ENCODE data around the gene FPR3. TPM values are rescaled to one million over a fixed set of nuclear protein-coding genes. Genes with fewer than 3 reads are reported as not detected.

Gene FPR3
- total and polyA plus RNA-seq, 10 of the 15 experiments (the other 5 are each of a cell fraction or from before 2014, with no cell fraction given), result not detected

DNA sequence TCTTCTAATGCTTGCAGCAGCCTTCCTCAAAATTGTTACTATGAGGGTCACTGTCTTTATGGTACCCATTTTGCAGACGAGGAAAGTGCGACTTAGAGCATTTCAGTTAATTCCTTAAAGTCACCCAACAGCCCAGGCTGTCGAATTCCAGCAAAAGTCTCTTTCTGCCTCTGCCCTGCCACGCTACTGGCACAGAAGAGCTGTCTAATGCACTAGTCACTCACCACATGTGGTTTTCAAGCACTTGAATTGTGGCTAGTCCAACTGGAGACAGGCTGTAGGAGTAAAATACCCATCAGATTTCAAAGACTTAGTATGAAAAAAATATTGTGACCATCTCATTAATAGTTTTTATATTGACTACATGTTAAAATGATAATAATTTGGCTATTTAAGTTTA, 45.0 kb upstream of the FPR3 start:
- intact Hi-C loops (cut with micrococcal nuclease; ENCODE audit: unreplicated experiment) (no loop called here), in situ Hi-C loops (cut with MboI) (no loop called here)
- ChIA-PET POLR2A (no interaction called here), CTCF (interaction anchor here (2.3 kb wide), 1 partner anchor 28 kb away, joined by 6 read pairs; no protein-coding TSS in a partner anchor), RAD21 (ENCODE audit: unreplicated experiment) (no interaction called here), SMC1A (ENCODE audit: uncharacterized antibody, unreplicated experiment) (no interaction called here)
- Histone ChIP-seq H3K9ac (ENCODE audit: control insufficient read depth, insufficient read depth, low read length) (no peak overlapping the region), H3K4me3 (no peak overlapping the region), H2AFZ (ENCODE audit: control insufficient read depth, low read depth, low read length) (no peak overlapping the region), H3K36me3 (ENCODE audit: control insufficient read depth in 2 of 2, insufficient read depth in 2 of 2, low read length in 1 of 2) (no peaks in the 10 kb centered on the region), H3K27me3 (replicated peaks in 1 of 2; ENCODE audit: control insufficient read depth in 2 of 2, insufficient read depth in 2 of 2, low read length in 1 of 2) (no peaks in the 10 kb centered on the region), H3K4me2 (ENCODE audit: control insufficient read depth, insufficient read depth) (no peak overlapping the region), H3K4me1 (ENCODE audit: control insufficient read depth, insufficient read depth, low read length) (no peaks in the 10 kb centered on the region), H3K9me3 (replicated peaks; ENCODE audit: control insufficient read depth, insufficient read depth, low read length) (no peaks in the 10 kb centered on the region; the same call in 2 of the 3 replicates), H3K79me2 (ENCODE audit: control insufficient read depth, insufficient read depth, low read length) (no peaks in the 10 kb centered on the region), H3K27ac (ENCODE audit: control insufficient read depth, insufficient read depth) (no peak overlapping the region), H4K20me1 (ENCODE audit: control insufficient read depth, insufficient read depth) (no peaks in the 10 kb centered on the region)
- ATAC-seq, result no peak
- WGBS (ENCODE audit: insufficient coverage, insufficient replicate concordance, low lambda C conversion rate, missing lambda C conversion rate), result 4% methylated on average over 4 of the region's 4 CpGs
- DNase-seq (ENCODE audit: low read depth, low spot score), result no peak
- no peak for FAIRE-seq
- no TSS peak for BruUV-seq (replicated peaks)
- TF ChIP-seq YY1 (IDR thresholded peaks at IDR 0.05; ENCODE audit: low read depth, low read length) (no peak), MEF2B (IDR thresholded peaks at IDR 0.05; ENCODE audit: partially characterized antibody, poor library complexity, severe bottlenecking) (no peak), IKZF1 (conservative IDR thresholded peaks at IDR 0.05) (no peak), RELA (IDR thresholded peaks at IDR 0.05; ENCODE audit: borderline replicate concordance, partially characterized antibody) (no peak), EED (IDR thresholded peaks at IDR 0.05; ENCODE audit: low read depth) (no peak), CTCF (IDR thresholded peaks at IDR 0.05 in 2 of 3, conservative IDR thresholded peaks at IDR 0.05 in 1 of 3; ENCODE audit: control insufficient read depth in 2 of 3, extremely low read depth in 1 of 3, insufficient read depth in 1 of 3, low read depth in 3 of 3, low read length in 3 of 3) (no peak), LARP7 (IDR thresholded peaks at IDR 0.05) (no peak), SKIL (IDR thresholded peaks at IDR 0.05; ENCODE audit: low read depth, poor library complexity, severe bottlenecking) (no peak), SIX5 (IDR thresholded peaks at IDR 0.05; ENCODE audit: low read depth, low read length, severe bottlenecking) (no peak), ETV6 (conservative IDR thresholded peaks at IDR 0.05 in 1 of 2, IDR thresholded peaks at IDR 0.05 in 1 of 2; ENCODE audit: borderline replicate concordance in 1 of 2, low read depth in 1 of 2) (no peak), IKZF2 (IDR thresholded peaks at IDR 0.05) (no peak), POU2F2 (IDR thresholded peaks at IDR 0.05; ENCODE audit: borderline replicate concordance, low read depth, low read length) (no peak), CREB1 (IDR thresholded peaks at IDR 0.05; ENCODE audit: low read depth) (no peak), IRF4 (IDR thresholded peaks at IDR 0.05; ENCODE audit: low read depth, low read length) (no peak), POLR2AphosphoS2 (IDR thresholded peaks at IDR 0.05; ENCODE audit: low read depth, low read length) (no peak)
- TF ChIP-seq, protein P1, sequence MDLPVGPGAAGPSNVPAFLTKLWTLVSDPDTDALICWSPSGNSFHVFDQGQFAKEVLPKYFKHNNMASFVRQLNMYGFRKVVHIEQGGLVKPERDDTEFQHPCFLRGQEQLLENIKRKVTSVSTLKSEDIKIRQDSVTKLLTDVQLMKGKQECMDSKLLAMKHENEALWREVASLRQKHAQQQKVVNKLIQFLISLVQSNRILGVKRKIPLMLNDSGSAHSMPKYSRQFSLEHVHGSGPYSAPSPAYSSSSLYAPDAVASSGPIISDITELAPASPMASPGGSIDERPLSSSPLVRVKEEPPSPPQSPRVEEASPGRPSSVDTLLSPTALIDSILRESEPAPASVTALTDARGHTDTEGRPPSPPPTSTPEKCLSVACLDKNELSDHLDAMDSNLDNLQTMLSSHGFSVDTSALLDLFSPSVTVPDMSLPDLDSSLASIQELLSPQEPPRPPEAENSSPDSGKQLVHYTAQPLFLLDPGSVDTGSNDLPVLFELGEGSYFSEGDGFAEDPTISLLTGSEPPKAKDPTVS (IDR thresholded peaks at IDR 0.05; ENCODE audit: low read depth, low read length), result no peak
- TF ChIP-seq, protein P2, sequence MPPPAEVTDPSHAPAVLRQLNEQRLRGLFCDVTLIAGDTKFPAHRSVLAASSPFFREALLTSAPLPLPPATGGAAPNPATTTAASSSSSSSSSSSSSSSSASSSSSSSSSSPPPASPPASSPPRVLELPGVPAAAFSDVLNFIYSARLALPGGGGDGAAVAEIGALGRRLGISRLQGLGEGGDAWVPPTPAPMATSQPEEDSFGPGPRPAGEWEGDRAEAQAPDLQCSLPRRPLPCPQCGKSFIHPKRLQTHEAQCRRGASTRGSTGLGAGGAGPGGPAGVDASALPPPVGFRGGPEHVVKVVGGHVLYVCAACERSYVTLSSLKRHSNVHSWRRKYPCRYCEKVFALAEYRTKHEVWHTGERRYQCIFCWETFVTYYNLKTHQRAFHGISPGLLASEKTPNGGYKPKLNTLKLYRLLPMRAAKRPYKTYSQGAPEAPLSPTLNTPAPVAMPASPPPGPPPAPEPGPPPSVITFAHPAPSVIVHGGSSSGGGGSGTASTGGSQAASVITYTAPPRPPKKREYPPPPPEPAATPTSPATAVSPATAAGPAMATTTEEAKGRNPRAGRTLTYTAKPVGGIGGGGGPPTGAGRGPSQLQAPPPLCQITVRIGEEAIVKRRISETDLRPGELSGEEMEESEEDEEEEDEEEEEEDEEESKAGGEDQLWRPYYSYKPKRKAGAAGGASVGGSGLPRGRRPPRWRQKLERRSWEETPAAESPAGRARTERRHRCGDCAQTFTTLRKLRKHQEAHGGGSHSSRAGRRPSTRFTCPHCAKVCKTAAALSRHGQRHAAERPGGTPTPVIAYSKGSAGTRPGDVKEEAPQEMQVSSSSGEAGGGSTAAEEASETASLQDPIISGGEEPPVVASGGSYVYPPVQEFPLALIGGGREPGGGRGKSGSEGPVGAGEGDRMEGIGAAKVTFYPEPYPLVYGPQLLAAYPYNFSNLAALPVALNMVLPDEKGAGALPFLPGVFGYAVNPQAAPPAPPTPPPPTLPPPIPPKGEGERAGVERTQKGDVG (CRISPR knock-in tag; IDR thresholded peaks at IDR 0.05), result no peak
